ENCODE results near the gene KBTBD6. TPM values are rescaled to one million over a fixed set of nuclear protein-coding genes. Genes with fewer than 3 reads are reported as not detected.
"Not testable (repeated sequence)": the region's sequence is repeated elsewhere in the genome, so short reads cannot be mapped to it uniquely, and the experiment has no call there.

The KBTBD6 gene
- total and polyA plus RNA-seq, 4 experiments from 2014 or later, result 4.2 to 10.5 (median 7.4) TPM

DNA sequence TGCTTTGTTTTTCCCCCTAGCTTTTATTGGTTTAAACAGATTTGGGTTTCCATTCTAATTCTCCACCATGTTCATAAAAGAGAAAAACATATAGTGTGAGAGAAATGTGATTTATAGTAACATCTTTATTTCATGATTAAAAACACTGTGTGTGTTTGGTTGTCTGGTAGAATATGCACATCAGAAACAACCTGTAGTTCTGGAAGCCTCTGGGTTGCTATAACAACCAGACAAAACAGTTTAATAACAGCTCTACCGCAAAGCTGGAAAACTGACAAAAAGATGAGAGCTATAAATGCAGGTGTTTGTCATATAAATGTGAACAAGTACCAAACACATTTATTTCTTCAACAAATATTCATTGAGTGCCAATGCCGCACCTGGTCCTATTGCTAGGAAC is 9.8 kb downstream of the KBTBD6 start:
- H3K9me3 ChIP-seq (ENCODE audit: control insufficient read depth in 1 of 2, low read length in 2 of 2), result no peaks in the 10 kb centered on the region
- H3K27ac Mint-ChIP-seq, result peak overlapping the region; percentile 55 to 90 (median 72)
- peaks cover 0 to 3% (median 0%) of the 10 kb centered on the region in 8 donors for H3K9me3 Mint-ChIP-seq
- H3K4me1 ChIP-seq (ENCODE audit: insufficient read depth, low read length), result peaks cover 17% of the 10 kb centered on the region
- no peak overlapping the region for H3K27ac ChIP-seq (ENCODE audit: low read depth, low read length)
- H3K36me3 Mint-ChIP-seq, result peaks cover 9% of the 10 kb centered on the region in 2 donors
- peak; percentile 52 to 71 (median 59) for DNase-seq
- intact Hi-C loops (cut with micrococcal nuclease), result no loop called here
- H3K36me3 ChIP-seq (ENCODE audit: insufficient read depth, low read length), result no peaks in the 10 kb centered on the region
- CTCF ChIA-PET (ENCODE audit: partially characterized antibody), result interaction anchor here (0.8 kb wide), 1 partner anchor 51 kb away, joined by 3 read pairs; no protein-coding TSS in a partner anchor
- H3K4me1 Mint-ChIP-seq, result peaks cover 11 to 20% (median 15%) of the 10 kb centered on the region in 4 donors
- H3K4me3 ChIP-seq (ENCODE audit: low read length in 2 of 2), result no peak overlapping the region
- POLR2A ChIA-PET (ENCODE audit: partially characterized antibody), result no interaction called here
- peak overlapping the region in 1 of 8 donors; percentile 31 for H3K4me3 Mint-ChIP-seq
- no peaks in the 10 kb centered on the region for H3K27me3 ChIP-seq (ENCODE audit: insufficient read depth, low read length)
- no peaks in the 10 kb centered on the region for H3K27me3 Mint-ChIP-seq

DNA sequence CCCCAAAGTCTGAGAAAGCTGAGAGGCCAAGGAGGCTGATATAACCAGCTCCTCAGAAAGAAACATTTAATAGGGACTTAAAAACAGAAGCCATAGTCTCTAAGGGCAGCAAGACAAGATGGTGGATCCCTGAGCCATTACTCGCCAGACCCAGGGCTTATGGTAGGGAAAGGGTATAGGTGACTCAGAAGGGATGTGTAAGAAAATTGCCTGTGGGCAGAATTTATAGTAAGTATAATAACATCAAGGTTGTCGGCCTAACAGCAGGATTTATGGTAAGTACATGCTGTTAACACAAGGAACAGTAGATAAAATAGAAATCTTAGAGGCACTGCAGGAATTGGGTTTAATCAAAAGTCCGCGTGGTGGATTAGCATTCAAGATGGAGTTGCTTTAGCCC is 14.7 kb downstream of the KBTBD6 start:
- no peak overlapping the region for H3K4me3 Mint-ChIP-seq
- POLR2A ChIA-PET (ENCODE audit: partially characterized antibody), result no interaction called here
- intact Hi-C loops (cut with micrococcal nuclease), result no loop called here
- Histone ChIP-seq H3K27ac (ENCODE audit: low read depth, low read length) (no peak overlapping the region), H3K4me1 (ENCODE audit: insufficient read depth, low read length) (peaks cover 4% of the 10 kb centered on the region), H3K36me3 (ENCODE audit: insufficient read depth, low read length) (no peaks in the 10 kb centered on the region), H3K9me3 (ENCODE audit: control insufficient read depth in 1 of 2, low read length in 2 of 2) (no peaks in the 10 kb centered on the region), H3K27me3 (ENCODE audit: insufficient read depth, low read length) (no peaks in the 10 kb centered on the region), H3K4me3 (ENCODE audit: low read length in 2 of 2) (no peak overlapping the region)
- CTCF ChIA-PET (ENCODE audit: partially characterized antibody), result interaction anchor here (1.2 to 1.7 kb wide), 2 partner anchors 43 to 63 kb away, joined by 4 to 5 read pairs; no protein-coding TSS in a partner anchor
- H3K27ac Mint-ChIP-seq, result peak overlapping the region in 1 of 7 donors; percentile 48
- DNase-seq, result no peak
- no peaks in the 10 kb centered on the region for H3K36me3 Mint-ChIP-seq
- H3K9me3 Mint-ChIP-seq, result no peaks in the 10 kb centered on the region
- peaks cover 5 to 6% (median 5%) of the 10 kb centered on the region in 4 donors for H3K4me1 Mint-ChIP-seq
- H3K27me3 Mint-ChIP-seq, result no peaks in the 10 kb centered on the region

DNA sequence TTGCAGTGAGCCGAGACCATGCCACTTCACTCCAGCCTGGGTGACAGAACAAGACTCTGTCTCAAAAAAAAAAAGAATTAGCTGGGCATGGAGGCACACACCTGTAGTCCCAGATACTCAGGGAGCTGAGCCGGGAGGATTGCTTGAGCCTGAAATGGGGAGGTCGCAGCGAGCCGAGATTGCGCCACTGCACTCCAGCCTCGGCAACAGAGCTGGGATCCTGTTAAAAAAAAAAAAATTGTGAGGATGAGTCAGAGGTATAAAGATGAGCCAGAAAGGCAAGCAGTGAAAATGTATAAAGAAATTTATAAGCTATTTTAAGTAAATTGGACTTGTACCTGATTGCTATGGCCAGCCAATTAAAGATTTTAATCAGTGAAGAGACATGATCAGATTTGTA is 21.1 kb downstream of the KBTBD6 start:
- intact Hi-C loops (cut with micrococcal nuclease), result no loop called here
- Histone ChIP-seq H3K9me3 (ENCODE audit: control insufficient read depth in 1 of 2, low read length in 2 of 2) (no peaks in the 10 kb centered on the region), H3K4me1 (ENCODE audit: insufficient read depth, low read length) (no peaks in the 10 kb centered on the region), H3K27me3 (ENCODE audit: insufficient read depth, low read length) (no peaks in the 10 kb centered on the region), H3K36me3 (ENCODE audit: insufficient read depth, low read length) (no peaks in the 10 kb centered on the region), H3K4me3 (ENCODE audit: low read length in 2 of 2) (no peak overlapping the region), H3K27ac (ENCODE audit: low read depth, low read length) (no peak overlapping the region)
- Mint-ChIP-seq H3K4me3 (no peak overlapping the region), H3K9me3 (no peaks in the 10 kb centered on the region), H3K4me1 (no peaks in the 10 kb centered on the region), H3K27ac (peak overlapping the region in 1 of 7 donors; percentile 80), H3K27me3 (peaks cover 0 to 1% of the 10 kb centered on the region in 2 donors), H3K36me3 (no peaks in the 10 kb centered on the region)
- ChIA-PET CTCF (ENCODE audit: partially characterized antibody) (no interaction called here), POLR2A (ENCODE audit: partially characterized antibody) (no interaction called here)
- no peak for DNase-seq

DNA sequence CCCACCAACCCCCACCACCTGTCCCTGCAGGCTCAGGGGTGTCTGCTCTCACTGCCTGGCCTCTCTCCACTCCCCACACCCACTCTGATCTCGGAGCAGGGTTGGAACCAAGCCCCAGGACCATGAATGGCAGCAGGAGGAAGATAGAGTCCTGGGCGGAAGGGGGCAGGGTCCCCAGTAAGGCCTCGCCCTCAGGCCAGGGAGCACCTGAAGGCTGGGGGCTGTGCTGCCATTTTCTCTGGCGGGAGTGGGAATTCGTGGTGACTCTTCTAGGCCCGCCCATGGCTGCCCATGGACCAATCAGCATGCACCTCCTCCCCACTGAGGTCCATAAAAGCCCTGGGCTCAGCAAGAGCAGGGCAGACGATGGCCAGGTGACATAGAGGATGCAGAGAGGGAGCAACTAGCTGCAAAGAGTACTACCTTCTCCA is 25.0 kb downstream of the KBTBD6 start:
- Mint-ChIP-seq H3K4me1 (no peaks in the 10 kb centered on the region), H3K9me3 (no peaks in the 10 kb centered on the region), H3K4me3 (no peak overlapping the region), H3K27me3 (peaks cover 0 to 1% of the 10 kb centered on the region in 2 donors), H3K36me3 (no peaks in the 10 kb centered on the region), H3K27ac (no peak overlapping the region)
- H3K36me3 ChIP-seq (ENCODE audit: insufficient read depth, low read length), result no peaks in the 10 kb centered on the region
- ChIA-PET CTCF (ENCODE audit: partially characterized antibody) (no interaction called here), POLR2A (ENCODE audit: partially characterized antibody) (no interaction called here)
- H3K27me3 ChIP-seq (ENCODE audit: insufficient read depth, low read length), result no peaks in the 10 kb centered on the region
- H3K9me3 ChIP-seq (ENCODE audit: control insufficient read depth in 1 of 2, low read length in 2 of 2), result no peaks in the 10 kb centered on the region
- intact Hi-C loops (cut with micrococcal nuclease), result no loop called here
- no peaks in the 10 kb centered on the region for H3K4me1 ChIP-seq (ENCODE audit: insufficient read depth, low read length)
- DNase-seq, result no peak
- H3K27ac ChIP-seq (ENCODE audit: low read depth, low read length), result no peak overlapping the region
- H3K4me3 ChIP-seq (ENCODE audit: low read length in 2 of 2), result no peak overlapping the region

DNA sequence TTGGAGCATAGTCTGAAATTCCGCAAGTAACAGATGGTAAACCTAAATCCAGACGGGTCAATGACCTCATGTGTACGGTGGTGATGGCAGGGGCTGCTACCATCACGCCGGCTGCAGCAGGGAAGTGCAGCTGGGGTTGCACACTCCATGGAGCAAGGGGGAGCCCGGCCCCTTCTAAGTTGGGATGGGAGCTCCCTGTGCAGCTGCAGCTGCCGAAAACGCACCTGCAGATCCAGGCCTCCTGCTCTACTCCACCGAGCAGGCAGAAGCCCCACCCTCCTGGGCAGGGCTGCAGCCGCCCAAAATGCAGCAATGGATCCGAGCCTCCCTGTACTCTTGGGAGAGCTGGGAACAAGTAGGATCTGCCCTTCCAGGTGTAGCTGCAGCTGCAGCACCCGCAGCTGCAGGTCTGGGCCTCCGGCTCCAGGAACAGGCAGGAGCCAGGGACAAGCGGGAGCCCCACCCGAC is 25.5 kb downstream of the KBTBD6 start:
- CTCF ChIA-PET (ENCODE audit: partially characterized antibody), result no interaction called here
- H3K27me3 Mint-ChIP-seq, result peaks cover 0 to 1% of the 10 kb centered on the region in 2 donors
- DNase-seq, result no peak
- intact Hi-C loops (cut with micrococcal nuclease), result no loop called here
- no peaks in the 10 kb centered on the region for H3K36me3 Mint-ChIP-seq
- POLR2A ChIA-PET (ENCODE audit: partially characterized antibody), result no interaction called here
- H3K27me3 ChIP-seq (ENCODE audit: insufficient read depth, low read length), result no peaks in the 10 kb centered on the region
- H3K4me3 ChIP-seq (ENCODE audit: low read length in 2 of 2), result no peak overlapping the region
- no peak overlapping the region for H3K27ac Mint-ChIP-seq
- H3K36me3 ChIP-seq (ENCODE audit: insufficient read depth, low read length), result no peaks in the 10 kb centered on the region
- H3K4me1 ChIP-seq (ENCODE audit: insufficient read depth, low read length), result no peaks in the 10 kb centered on the region
- no peak overlapping the region for H3K27ac ChIP-seq (ENCODE audit: low read depth, low read length)
- no peaks in the 10 kb centered on the region for H3K9me3 Mint-ChIP-seq
- H3K4me3 Mint-ChIP-seq, result no peak overlapping the region
- H3K4me1 Mint-ChIP-seq, result no peaks in the 10 kb centered on the region
- H3K9me3 ChIP-seq (ENCODE audit: control insufficient read depth in 1 of 2, low read length in 2 of 2), result no peaks in the 10 kb centered on the region

DNA sequence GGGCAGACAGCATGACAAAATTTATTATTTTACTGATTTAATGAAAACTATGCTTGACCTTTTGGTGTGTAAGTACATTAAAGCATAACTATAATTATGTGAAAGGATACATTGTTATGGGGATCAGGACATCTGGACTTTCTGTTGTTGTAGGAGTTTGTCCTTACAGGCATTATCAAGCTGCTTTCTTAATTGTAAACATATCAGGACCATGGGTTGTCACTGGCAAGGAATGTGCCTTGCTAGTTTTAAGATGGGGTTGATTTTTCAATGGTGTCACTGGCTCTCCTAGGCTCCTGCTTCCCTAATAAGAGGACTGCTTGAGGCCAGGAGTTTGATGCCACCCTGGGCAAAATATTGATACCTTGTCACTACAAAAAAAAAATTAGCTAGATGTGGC is 32.6 kb downstream of the KBTBD6 start:
- no peak overlapping the region for H3K27ac Mint-ChIP-seq
- CTCF ChIA-PET (ENCODE audit: partially characterized antibody), result no interaction called here
- H3K9me3 ChIP-seq (ENCODE audit: control insufficient read depth in 1 of 2, low read length in 2 of 2), result no peaks in the 10 kb centered on the region

DNA sequence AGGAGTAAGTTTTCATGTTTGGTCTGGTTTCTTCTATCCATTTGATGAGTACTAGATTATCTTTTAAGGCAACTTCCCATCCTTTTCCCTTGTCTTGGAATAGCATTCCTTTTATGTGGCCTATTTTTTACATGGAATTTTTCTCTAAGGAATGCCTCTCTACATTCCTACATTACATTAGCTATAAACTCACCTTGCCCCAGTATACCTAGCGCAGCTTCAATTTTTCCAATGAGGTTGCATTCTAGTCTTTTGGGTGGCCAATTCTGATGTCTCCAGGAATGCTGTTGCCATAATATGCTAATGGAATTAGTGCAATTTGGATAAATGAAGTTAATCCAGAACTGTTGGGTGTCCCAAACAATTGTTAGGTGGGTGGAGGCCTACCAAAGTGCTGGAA is 33.8 kb downstream of the KBTBD6 start:
- Mint-ChIP-seq H3K4me1 (no peaks in the 10 kb centered on the region), H3K9me3 (no peaks in the 10 kb centered on the region), H3K27ac (no peak overlapping the region), H3K36me3 (no peaks in the 10 kb centered on the region), H3K27me3 (peaks cover 3 to 5% of the 10 kb centered on the region in 2 donors), H3K4me3 (no peak overlapping the region)
- no peaks in the 10 kb centered on the region for H3K9me3 ChIP-seq (ENCODE audit: control insufficient read depth in 1 of 2, low read length in 2 of 2)
- intact Hi-C loops (cut with micrococcal nuclease), result no loop called here
- H3K36me3 ChIP-seq (ENCODE audit: insufficient read depth, low read length), result no peaks in the 10 kb centered on the region
- DNase-seq, result no peak
- ChIA-PET POLR2A (ENCODE audit: partially characterized antibody) (no interaction called here), CTCF (ENCODE audit: partially characterized antibody) (no interaction called here)
- H3K27ac ChIP-seq (ENCODE audit: low read depth, low read length), result no peak overlapping the region
- H3K4me3 ChIP-seq (ENCODE audit: low read length in 2 of 2), result no peak overlapping the region
- no peaks in the 10 kb centered on the region for H3K27me3 ChIP-seq (ENCODE audit: insufficient read depth, low read length)
- H3K4me1 ChIP-seq (ENCODE audit: insufficient read depth, low read length), result no peaks in the 10 kb centered on the region

More for the DNA sequence above, 32.6 kb downstream of the KBTBD6 start:
- Histone ChIP-seq H3K4me1 (ENCODE audit: insufficient read depth, low read length) (no peaks in the 10 kb centered on the region), H3K27me3 (ENCODE audit: insufficient read depth, low read length) (no peaks in the 10 kb centered on the region), H3K4me3 (ENCODE audit: low read length in 2 of 2) (no peak overlapping the region), H3K27ac (ENCODE audit: low read depth, low read length) (no peak overlapping the region), H3K36me3 (ENCODE audit: insufficient read depth, low read length) (no peaks in the 10 kb centered on the region)
- Mint-ChIP-seq H3K4me1 (no peaks in the 10 kb centered on the region), H3K36me3 (no peaks in the 10 kb centered on the region), H3K27me3 (peaks cover 3 to 5% of the 10 kb centered on the region in 2 donors), H3K9me3 (no peaks in the 10 kb centered on the region), H3K4me3 (no peak overlapping the region)
- intact Hi-C loops (cut with micrococcal nuclease), result no loop called here
- DNase-seq, result no peak
- POLR2A ChIA-PET (ENCODE audit: partially characterized antibody), result no interaction called here

DNA sequence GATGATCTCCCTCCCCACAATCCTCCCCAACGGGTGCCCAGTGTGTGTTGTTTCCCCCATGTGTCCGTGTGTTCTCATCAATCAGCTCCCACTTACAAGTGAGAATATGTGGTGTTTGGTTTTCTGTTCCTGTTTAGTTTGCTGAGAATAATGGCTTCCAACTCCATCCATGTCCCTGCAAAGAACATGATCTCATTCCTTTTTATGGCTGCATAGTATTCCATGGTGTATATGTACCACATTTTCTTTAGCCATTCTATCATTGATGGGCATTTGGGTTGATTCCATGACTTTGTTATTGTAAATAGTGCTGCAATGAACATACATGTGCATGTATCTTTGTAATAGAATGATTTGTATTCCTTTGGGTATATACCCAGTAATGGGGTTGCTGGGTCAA is 36.9 kb downstream of the KBTBD6 start:
- H3K9me3 Mint-ChIP-seq; intact Hi-C loops (cut with micrococcal nuclease); H3K36me3 Mint-ChIP-seq; H3K4me3 Mint-ChIP-seq; CTCF ChIA-PET (ENCODE audit: partially characterized antibody); DNase-seq; H3K27ac Mint-ChIP-seq; H3K27me3 ChIP-seq (ENCODE audit: insufficient read depth, low read length); H3K36me3 ChIP-seq (ENCODE audit: insufficient read depth, low read length); H3K9me3 ChIP-seq (ENCODE audit: control insufficient read depth in 1 of 2, low read length in 2 of 2); H3K27me3 Mint-ChIP-seq; POLR2A ChIA-PET (ENCODE audit: partially characterized antibody); H3K4me1 Mint-ChIP-seq; H3K4me3 ChIP-seq (ENCODE audit: low read length in 2 of 2); H3K27ac ChIP-seq (ENCODE audit: low read depth, low read length); H3K4me1 ChIP-seq (ENCODE audit: insufficient read depth, low read length): not testable (repeated sequence)
